GM12878 (cell line): ENCODE results near the gene MRPL33. TPM values are rescaled to one million over a fixed set of nuclear protein-coding genes. Genes with fewer than 3 reads are reported as not detected.

Source experiments
- ATF7 ChIP-seq: fragments of 450-650 bp; IDR thresholded peaks from 2 replicates; pipeline ENCODE4 v1.6.1; 2016; ENCODE audit warnings: low read depth, mild to moderate bottlenecking
- BHLHE40 ChIP-seq, 2 experiments: fragments of 450-650 bp in 1 of 2; IDR thresholded peaks; 2 replicates each; pipeline ENCODE4 v1.6.1; 2011 to 2017; ENCODE audit warnings: low read depth in 2 of 2, borderline replicate concordance in 1 of 2, improper control_type of control experiment in 1 of 2, low read length in 1 of 2, mild to moderate bottlenecking in 1 of 2
- NR2C2 ChIP-seq: IDR thresholded peaks from 2 replicates; pipeline ENCODE4 v1.6.1; 2011; ENCODE audit warnings: borderline replicate concordance, low read depth; ENCODE audit not compliant: control insufficient read depth, insufficient read length
- SP1 ChIP-seq: IDR thresholded peaks from one replicate; pipeline ENCODE4 v1.6.1; 2011; ENCODE audit warnings: low read depth, low read length
- YY1 ChIP-seq: IDR thresholded peaks from 2 replicates; pipeline ENCODE4 v1.6.1; 2011; ENCODE audit warnings: low read depth, mild to moderate bottlenecking, low read length
- ZNF622 ChIP-seq: fragments of 450-650 bp; IDR thresholded peaks from 2 replicates; pipeline ENCODE4 v1.6.1; 2017; ENCODE audit warnings: mild to moderate bottlenecking, inconsistent platforms
- polyA plus RNA-seq, 11 experiments: library from polyadenylated mRNA; depleted of rRNA in 4 of 11; unstranded in 6 of 11; stranded (reverse) in 5 of 11; fragments of >200 nt; fragmentation: Nextera tagmentation in 4 of 11; fragmentation: Illumina TruSeq in 1 of 11; extraction: Ambion mirVana in 4 of 11; extraction: Trizol in 1 of 11; gene quantifications; 1 replicate in 1 of 11; 2 replicates in 10 of 11; pipeline versions ENCODE4 v1.2.1 to v1.2.3, GENCODE V29; 2011 to 2016; ENCODE audit warnings: inconsistent platforms in 2 of 11, missing spikeins in 2 of 11, low read depth in 1 of 11
- total RNA-seq, 4 experiments: library from RNA; depleted of rRNA in 3 of 4; stranded (reverse); fragments of >200 nt in 3 of 4; fragmentation: Illumina TruSeq in 1 of 4; extraction: Trizol in 1 of 4; gene quantifications; 2 replicates each; pipeline versions ENCODE4 v1.2.1 to v1.2.3, GENCODE V29; 2013 to 2021
- TF ChIP-seq, protein P1 (sequence below): fragments of 150-350 bp; IDR thresholded peaks from 2 replicates; pipeline ENCODE4 v1.6.1; 2016; ENCODE audit warnings: low read depth, low read length
- TF ChIP-seq, protein P2 (sequence below): fragments of 450-650 bp; IDR thresholded peaks from 2 replicates; pipeline ENCODE4 v1.6.1; 2017; ENCODE audit warnings: mild to moderate bottlenecking, moderate library complexity
- TF ChIP-seq, protein P3 (sequence below): IDR thresholded peaks from 2 replicates; pipeline ENCODE4 v1.6.1; 2012; ENCODE audit warnings: low read depth, low read length, improper control_type of control experiment
- TF ChIP-seq, protein P4 (sequence below): fragments of 450-650 bp; IDR thresholded peaks from 2 replicates; pipeline ENCODE4 v1.6.1; 2018; ENCODE audit warnings: borderline replicate concordance, mild to moderate bottlenecking; ENCODE audit not compliant: partially characterized antibody
- TF ChIP-seq, protein P5 (sequence below), 3 experiments: IDR thresholded peaks in 2 of 3; conservative IDR thresholded peaks in 1 of 3; 2 replicates each; pipeline ENCODE4 v1.5.1; 2011; ENCODE audit warnings: low read depth in 3 of 3, low read length in 3 of 3, mild to moderate bottlenecking in 3 of 3, control low read depth in 2 of 3, moderate library complexity in 2 of 3, inconsistent platforms in 1 of 3, mixed read lengths in 1 of 3; ENCODE audit not compliant: control insufficient read depth in 2 of 3, insufficient read depth in 1 of 3; ENCODE audit errors: extremely low read depth in 1 of 3

Gene MRPL33
- total and polyA plus RNA-seq, 10 of the 15 experiments (the other 5 are each of a cell fraction or from before 2014, with no cell fraction given), result 50.1 to 318 (median 160) TPM

DNA sequence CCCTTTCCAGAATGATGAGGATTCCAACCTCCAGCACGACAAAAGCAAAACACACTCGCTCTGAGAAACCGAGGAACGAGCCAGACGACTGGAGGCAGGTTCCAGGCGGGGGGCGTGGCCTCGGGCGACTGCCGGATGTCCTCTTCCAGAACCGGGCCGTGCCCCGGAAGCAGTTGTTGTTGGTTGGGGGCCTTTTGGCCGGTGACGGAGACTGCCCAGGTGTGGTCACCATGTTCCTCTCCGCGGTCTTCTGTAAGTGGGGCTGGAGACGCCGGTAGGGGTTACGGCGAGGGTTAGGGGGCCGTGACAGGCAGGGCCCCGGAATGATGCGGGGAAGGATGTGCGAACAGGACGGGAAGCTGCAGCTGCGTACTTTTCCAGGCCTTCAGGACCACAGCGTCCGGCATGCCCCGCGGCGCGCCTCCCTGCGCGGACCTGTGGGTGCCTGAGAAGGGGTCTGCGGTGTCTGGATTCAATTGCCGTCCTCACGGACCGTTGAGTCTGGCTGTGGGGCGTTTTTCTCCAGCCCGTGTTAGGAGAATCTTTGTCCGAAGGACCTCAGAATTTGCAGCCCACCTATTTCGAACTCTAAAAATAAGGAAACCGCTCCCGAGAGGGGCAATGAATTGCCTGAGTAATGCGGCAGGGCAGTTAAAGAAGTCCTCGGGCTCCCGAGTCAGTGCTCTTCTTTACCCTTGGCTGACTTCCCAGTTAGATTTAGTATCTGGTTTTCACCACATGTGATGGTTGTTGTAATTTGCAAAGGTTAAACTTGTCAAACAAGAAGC lies at the start of gene MRPL33 (continued):
- TF ChIP-seq, protein P1, sequence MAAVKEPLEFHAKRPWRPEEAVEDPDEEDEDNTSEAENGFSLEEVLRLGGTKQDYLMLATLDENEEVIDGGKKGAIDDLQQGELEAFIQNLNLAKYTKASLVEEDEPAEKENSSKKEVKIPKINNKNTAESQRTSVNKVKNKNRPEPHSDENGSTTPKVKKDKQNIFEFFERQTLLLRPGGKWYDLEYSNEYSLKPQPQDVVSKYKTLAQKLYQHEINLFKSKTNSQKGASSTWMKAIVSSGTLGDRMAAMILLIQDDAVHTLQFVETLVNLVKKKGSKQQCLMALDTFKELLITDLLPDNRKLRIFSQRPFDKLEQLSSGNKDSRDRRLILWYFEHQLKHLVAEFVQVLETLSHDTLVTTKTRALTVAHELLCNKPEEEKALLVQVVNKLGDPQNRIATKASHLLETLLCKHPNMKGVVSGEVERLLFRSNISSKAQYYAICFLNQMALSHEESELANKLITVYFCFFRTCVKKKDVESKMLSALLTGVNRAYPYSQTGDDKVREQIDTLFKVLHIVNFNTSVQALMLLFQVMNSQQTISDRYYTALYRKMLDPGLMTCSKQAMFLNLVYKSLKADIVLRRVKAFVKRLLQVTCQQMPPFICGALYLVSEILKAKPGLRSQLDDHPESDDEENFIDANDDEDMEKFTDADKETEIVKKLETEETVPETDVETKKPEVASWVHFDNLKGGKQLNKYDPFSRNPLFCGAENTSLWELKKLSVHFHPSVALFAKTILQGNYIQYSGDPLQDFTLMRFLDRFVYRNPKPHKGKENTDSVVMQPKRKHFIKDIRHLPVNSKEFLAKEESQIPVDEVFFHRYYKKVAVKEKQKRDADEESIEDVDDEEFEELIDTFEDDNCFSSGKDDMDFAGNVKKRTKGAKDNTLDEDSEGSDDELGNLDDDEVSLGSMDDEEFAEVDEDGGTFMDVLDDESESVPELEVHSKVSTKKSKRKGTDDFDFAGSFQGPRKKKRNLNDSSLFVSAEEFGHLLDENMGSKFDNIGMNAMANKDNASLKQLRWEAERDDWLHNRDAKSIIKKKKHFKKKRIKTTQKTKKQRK, result no peak
- TF ChIP-seq ATF7 (peak; percentile 66; the same call in 1 of the 2 replicates), NR2C2 (peak; percentile 94), BHLHE40 (IDR thresholded peaks at IDR 0.05; ENCODE audit: borderline replicate concordance in 1 of 2, low read depth in 2 of 2, low read length in 1 of 2) (peak; percentile 47 to 53; a peak in 2 of 4 replicates), SP1 (peak; percentile 43), ZNF622 (no peak), YY1 (peak; percentile 71; the same call in 1 of the 2 replicates)
- TF ChIP-seq, protein P2, sequence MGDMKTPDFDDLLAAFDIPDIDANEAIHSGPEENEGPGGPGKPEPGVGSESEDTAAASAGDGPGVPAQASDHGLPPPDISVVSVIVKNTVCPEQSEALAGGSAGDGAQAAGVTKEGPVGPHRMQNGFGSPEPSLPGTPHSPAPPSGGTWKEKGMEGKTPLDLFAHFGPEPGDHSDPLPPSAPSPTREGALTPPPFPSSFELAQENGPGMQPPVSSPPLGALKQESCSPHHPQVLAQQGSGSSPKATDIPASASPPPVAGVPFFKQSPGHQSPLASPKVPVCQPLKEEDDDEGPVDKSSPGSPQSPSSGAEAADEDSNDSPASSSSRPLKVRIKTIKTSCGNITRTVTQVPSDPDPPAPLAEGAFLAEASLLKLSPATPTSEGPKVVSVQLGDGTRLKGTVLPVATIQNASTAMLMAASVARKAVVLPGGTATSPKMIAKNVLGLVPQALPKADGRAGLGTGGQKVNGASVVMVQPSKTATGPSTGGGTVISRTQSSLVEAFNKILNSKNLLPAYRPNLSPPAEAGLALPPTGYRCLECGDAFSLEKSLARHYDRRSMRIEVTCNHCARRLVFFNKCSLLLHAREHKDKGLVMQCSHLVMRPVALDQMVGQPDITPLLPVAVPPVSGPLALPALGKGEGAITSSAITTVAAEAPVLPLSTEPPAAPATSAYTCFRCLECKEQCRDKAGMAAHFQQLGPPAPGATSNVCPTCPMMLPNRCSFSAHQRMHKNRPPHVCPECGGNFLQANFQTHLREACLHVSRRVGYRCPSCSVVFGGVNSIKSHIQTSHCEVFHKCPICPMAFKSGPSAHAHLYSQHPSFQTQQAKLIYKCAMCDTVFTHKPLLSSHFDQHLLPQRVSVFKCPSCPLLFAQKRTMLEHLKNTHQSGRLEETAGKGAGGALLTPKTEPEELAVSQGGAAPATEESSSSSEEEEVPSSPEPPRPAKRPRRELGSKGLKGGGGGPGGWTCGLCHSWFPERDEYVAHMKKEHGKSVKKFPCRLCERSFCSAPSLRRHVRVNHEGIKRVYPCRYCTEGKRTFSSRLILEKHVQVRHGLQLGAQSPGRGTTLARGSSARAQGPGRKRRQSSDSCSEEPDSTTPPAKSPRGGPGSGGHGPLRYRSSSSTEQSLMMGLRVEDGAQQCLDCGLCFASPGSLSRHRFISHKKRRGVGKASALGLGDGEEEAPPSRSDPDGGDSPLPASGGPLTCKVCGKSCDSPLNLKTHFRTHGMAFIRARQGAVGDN, result peak; percentile 60; the same call in 1 of the 2 replicates
- TF ChIP-seq, protein P3, sequence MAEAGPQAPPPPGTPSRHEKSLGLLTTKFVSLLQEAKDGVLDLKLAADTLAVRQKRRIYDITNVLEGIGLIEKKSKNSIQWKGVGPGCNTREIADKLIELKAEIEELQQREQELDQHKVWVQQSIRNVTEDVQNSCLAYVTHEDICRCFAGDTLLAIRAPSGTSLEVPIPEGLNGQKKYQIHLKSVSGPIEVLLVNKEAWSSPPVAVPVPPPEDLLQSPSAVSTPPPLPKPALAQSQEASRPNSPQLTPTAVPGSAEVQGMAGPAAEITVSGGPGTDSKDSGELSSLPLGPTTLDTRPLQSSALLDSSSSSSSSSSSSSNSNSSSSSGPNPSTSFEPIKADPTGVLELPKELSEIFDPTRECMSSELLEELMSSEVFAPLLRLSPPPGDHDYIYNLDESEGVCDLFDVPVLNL, result 0 out of 2 replicates have a peak, but pooled peaks have one; percentile 28
- TF ChIP-seq, protein P4, sequence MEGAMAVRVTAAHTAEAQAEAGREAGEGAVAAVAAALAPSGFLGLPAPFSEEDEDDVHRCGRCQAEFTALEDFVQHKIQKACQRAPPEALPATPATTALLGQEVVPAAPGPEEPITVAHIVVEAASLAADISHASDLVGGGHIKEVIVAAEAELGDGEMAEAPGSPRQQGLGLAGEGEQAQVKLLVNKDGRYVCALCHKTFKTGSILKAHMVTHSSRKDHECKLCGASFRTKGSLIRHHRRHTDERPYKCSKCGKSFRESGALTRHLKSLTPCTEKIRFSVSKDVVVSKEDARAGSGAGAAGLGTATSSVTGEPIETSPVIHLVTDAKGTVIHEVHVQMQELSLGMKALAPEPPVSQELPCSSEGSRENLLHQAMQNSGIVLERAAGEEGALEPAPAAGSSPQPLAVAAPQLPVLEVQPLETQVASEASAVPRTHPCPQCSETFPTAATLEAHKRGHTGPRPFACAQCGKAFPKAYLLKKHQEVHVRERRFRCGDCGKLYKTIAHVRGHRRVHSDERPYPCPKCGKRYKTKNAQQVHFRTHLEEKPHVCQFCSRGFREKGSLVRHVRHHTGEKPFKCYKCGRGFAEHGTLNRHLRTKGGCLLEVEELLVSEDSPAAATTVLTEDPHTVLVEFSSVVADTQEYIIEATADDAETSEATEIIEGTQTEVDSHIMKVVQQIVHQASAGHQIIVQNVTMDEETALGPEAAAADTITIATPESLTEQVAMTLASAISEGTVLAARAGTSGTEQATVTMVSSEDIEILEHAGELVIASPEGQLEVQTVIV, result no peak
- TF ChIP-seq, protein P5, sequence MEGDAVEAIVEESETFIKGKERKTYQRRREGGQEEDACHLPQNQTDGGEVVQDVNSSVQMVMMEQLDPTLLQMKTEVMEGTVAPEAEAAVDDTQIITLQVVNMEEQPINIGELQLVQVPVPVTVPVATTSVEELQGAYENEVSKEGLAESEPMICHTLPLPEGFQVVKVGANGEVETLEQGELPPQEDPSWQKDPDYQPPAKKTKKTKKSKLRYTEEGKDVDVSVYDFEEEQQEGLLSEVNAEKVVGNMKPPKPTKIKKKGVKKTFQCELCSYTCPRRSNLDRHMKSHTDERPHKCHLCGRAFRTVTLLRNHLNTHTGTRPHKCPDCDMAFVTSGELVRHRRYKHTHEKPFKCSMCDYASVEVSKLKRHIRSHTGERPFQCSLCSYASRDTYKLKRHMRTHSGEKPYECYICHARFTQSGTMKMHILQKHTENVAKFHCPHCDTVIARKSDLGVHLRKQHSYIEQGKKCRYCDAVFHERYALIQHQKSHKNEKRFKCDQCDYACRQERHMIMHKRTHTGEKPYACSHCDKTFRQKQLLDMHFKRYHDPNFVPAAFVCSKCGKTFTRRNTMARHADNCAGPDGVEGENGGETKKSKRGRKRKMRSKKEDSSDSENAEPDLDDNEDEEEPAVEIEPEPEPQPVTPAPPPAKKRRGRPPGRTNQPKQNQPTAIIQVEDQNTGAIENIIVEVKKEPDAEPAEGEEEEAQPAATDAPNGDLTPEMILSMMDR (IDR thresholded peaks at IDR 0.05 in 2 of 3, conservative IDR thresholded peaks at IDR 0.05 in 1 of 3; ENCODE audit: control insufficient read depth in 2 of 3, extremely low read depth in 1 of 3, insufficient read depth in 1 of 3, low read depth in 3 of 3, low read length in 3 of 3), result no peak
